ENCODE data around the gene IGSF6.

DNA sequence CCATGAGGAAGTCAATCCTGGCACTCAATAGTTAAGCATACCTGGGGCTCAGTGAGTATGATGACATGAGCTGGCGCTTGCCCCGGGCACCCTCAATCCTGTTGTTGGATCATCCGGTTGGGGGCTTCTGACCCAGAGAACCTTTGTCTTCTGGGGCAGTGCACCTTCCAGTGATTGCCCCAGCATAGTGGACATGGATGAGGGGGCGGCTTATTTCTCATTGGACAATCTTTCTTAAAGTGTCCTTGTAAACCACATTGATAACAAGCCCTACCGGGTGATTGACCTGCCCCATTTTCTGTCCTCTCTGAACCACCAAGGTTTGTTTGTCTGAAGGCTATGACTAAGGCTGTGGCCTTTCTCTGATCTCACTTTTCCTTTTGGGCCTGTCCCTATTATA is 18.2 kb downstream of the IGSF6 start:
- TF ChIP-seq, protein P1, sequence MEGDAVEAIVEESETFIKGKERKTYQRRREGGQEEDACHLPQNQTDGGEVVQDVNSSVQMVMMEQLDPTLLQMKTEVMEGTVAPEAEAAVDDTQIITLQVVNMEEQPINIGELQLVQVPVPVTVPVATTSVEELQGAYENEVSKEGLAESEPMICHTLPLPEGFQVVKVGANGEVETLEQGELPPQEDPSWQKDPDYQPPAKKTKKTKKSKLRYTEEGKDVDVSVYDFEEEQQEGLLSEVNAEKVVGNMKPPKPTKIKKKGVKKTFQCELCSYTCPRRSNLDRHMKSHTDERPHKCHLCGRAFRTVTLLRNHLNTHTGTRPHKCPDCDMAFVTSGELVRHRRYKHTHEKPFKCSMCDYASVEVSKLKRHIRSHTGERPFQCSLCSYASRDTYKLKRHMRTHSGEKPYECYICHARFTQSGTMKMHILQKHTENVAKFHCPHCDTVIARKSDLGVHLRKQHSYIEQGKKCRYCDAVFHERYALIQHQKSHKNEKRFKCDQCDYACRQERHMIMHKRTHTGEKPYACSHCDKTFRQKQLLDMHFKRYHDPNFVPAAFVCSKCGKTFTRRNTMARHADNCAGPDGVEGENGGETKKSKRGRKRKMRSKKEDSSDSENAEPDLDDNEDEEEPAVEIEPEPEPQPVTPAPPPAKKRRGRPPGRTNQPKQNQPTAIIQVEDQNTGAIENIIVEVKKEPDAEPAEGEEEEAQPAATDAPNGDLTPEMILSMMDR (IDR thresholded peaks at IDR 0.05), result no peak
- no peak for TF ChIP-seq POLR2A (IDR thresholded peaks at IDR 0.05)

All from lower leg skin (tissue), 3 donors.